ENCODE data around the gene IGLL1. TPM values are rescaled to one million over a fixed set of nuclear protein-coding genes. Genes with fewer than 3 reads are reported as not detected.
"Not testable (repeated sequence)": the region's sequence is repeated elsewhere in the genome, so short reads cannot be mapped to it uniquely, and the experiment has no call there.

The IGLL1 gene
- total RNA-seq, 2 donors from 2014 or later = not detected

DNA sequence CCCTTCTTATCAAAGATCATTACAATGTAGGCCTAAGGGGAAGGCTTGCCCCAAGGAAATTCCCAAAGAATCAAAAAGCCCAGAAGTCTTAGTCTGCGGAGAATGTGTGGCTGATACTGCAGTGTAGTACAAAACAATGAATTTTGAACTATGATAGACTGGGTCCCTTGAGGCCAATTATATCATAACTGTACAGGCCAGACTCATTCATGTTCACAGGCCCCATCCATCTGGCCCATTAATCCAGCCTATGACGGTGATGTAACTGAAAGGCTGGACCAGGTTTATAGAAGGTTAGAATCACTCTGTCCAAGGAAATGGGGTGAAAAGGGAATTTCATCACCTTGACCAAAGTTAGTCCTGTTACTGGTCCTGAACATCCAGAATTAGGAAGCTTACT, 35.2 kb downstream of the IGLL1 start:
- Mint-ChIP-seq H3K27ac (no peak overlapping the region), H3K9me3 (no peaks in the 10 kb centered on the region), H3K36me3 (ENCODE audit: low read depth) (no peaks in the 10 kb centered on the region), H3K4me3 (no peak overlapping the region), H3K27me3 (no peaks in the 10 kb centered on the region), H3K4me1 (no peaks in the 10 kb centered on the region)
- ATAC-seq (replicated peaks) = no peak

DNA sequence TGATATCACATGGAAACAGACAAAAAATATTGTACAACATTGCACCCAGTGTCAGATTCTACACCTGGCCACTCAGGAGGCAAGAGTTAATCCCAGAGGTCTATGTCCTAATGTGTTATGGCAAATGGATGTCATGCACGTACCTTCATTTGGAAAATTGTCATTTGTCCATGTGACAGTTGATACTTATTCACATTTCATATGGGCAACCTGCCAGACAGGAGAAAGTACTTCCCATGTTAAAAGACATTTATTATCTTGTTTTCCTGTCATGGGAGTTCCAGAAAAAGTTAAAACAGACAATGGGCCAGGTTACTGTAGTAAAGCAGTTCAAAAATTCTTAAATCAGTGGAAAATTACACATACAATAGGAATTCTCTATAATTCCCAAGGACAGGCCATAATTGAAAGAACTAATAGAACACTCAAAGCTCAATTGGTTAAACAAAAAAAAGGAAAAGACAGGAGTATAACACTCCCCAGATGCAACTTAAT, 36.5 kb downstream of the IGLL1 start:
- H3K4me3 Mint-ChIP-seq = not testable (repeated sequence)

DNA sequence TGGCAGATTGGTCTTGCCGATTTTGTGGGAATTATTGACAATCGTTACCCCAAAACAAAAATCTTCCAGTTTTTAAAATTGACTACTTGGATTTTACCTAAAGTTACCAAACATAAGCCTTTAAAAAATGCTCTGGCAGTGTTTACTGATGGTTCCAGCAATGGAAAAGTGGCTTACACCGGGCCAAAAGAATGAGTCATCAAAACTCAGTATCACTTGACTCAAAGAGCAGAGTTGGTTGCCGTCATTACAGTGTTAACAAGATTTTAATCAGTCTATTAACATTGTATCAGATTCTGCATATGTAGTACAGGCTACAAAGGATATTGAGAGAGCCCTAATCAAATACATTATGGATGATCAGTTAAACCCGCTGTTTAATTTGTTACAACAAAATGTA, 37.2 kb downstream of the IGLL1 start:
- no peaks in the 10 kb centered on the region for H3K9me3 Mint-ChIP-seq
- no peaks in the 10 kb centered on the region for H3K27me3 Mint-ChIP-seq
- peaks cover 9% of the 10 kb centered on the region for H3K4me1 Mint-ChIP-seq
- H3K27ac Mint-ChIP-seq = no peak overlapping the region
- no peaks in the 10 kb centered on the region for H3K36me3 Mint-ChIP-seq (ENCODE audit: low read depth)
- no peak for ATAC-seq (replicated peaks)
- H3K4me3 Mint-ChIP-seq = no peak overlapping the region

More for the DNA sequence above, 36.5 kb downstream of the IGLL1 start:
- not testable (repeated sequence) for H3K4me1 Mint-ChIP-seq; H3K36me3 Mint-ChIP-seq (ENCODE audit: low read depth); ATAC-seq (replicated peaks); H3K27ac Mint-ChIP-seq; H3K27me3 Mint-ChIP-seq; H3K9me3 Mint-ChIP-seq

DNA sequence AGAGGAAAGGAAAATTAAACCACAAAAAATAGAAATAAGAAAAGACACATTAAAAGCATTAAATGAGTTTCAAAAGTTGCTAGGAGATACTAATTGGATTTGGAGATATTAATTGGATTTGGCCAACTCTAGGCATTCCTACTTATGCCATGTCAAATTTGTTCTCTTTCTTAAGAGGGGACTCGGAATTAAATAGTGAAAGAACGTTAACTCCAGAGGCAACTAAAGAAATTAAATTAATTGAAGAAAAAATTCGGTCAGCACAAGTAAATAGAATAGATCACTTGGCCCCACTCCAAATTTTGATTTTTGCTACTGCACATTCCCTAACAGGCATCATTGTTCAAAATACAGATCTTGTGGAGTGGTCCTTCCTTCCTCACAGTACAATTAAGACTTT, 37.7 kb downstream of the IGLL1 start:
- H3K36me3 Mint-ChIP-seq (ENCODE audit: low read depth); H3K27ac Mint-ChIP-seq; H3K4me1 Mint-ChIP-seq; ATAC-seq (replicated peaks); H3K4me3 Mint-ChIP-seq; H3K27me3 Mint-ChIP-seq; H3K9me3 Mint-ChIP-seq: not testable (repeated sequence)

DNA sequence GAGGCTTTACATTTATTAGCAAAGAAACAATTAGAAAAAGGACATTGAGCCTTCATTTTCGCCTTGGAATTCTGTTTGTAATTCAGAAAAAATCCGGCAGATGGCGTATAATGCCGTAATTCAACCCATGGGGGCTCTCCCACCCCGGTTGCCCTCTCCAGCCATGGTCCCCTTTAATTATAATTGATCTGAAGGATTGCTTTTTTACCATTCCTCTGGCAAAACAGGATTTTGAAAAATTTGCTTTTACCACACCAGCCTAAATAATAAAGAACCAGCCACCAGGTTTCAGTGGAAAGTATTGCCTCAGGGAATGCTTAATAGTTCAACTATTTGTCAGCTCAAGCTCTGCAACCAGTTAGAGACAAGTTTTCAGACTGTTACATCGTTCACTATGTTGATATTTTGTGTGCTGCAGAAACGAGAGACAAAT, 38.2 kb downstream of the IGLL1 start:
- H3K4me1 Mint-ChIP-seq; H3K27me3 Mint-ChIP-seq; ATAC-seq (replicated peaks); H3K27ac Mint-ChIP-seq; H3K9me3 Mint-ChIP-seq; H3K36me3 Mint-ChIP-seq (ENCODE audit: low read depth); H3K4me3 Mint-ChIP-seq: not testable (repeated sequence)

- not testable (repeated sequence) for H3K27me3 Mint-ChIP-seq; ATAC-seq (replicated peaks); H3K4me1 Mint-ChIP-seq; H3K4me3 Mint-ChIP-seq; H3K36me3 Mint-ChIP-seq (ENCODE audit: low read depth); H3K9me3 Mint-ChIP-seq; H3K27ac Mint-ChIP-seq
These were observed 39.3 kb downstream of the IGLL1 start for GRCh38 chr22:23540837-23541236.

DNA sequence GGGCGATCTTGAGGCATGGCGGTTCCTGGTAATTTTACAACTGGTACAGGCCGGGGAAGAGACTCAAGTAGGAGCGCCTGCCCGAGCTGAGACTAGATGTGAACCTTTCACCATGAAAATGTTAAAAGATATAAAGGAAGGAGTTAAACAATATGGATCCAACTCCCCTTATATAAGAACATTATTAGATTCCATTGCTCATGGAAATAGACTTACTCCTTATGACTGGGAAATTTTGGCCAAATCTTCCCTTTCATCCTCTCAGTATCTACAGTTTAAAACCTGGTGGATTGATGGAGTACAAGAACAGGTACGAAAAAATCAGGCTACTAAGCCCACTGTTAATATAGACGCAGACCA, 40.3 kb downstream of the IGLL1 start:
- H3K36me3 Mint-ChIP-seq (ENCODE audit: low read depth); H3K4me1 Mint-ChIP-seq; H3K27me3 Mint-ChIP-seq; H3K27ac Mint-ChIP-seq; H3K9me3 Mint-ChIP-seq; ATAC-seq (replicated peaks): not testable (repeated sequence)
- peak overlapping the region; percentile 28 for H3K4me3 Mint-ChIP-seq

- peak; percentile 100 for ATAC-seq (replicated peaks)
- Mint-ChIP-seq H3K4me3 (peak overlapping the region; percentile 28), H3K9me3 (no peaks in the 10 kb centered on the region), H3K27me3 (no peaks in the 10 kb centered on the region), H3K4me1 (peaks cover 9% of the 10 kb centered on the region), H3K27ac (no peak overlapping the region), H3K36me3 (ENCODE audit: low read depth) (no peaks in the 10 kb centered on the region)
These were observed 40.8 kb downstream of the IGLL1 start for GRCh38 chr22:23539135-23539838.

GRCh38 chr22:23538696-23539030, 41.4 kb downstream of the IGLL1 start:
- ATAC-seq (replicated peaks) = not testable (repeated sequence)

GRCh38 chr22:23537830-23538695, 42.0 kb downstream of the IGLL1 start:
- H3K9me3 Mint-ChIP-seq; H3K27ac Mint-ChIP-seq; H3K4me1 Mint-ChIP-seq; H3K4me3 Mint-ChIP-seq; H3K27me3 Mint-ChIP-seq; H3K36me3 Mint-ChIP-seq (ENCODE audit: low read depth); ATAC-seq (replicated peaks): not testable (repeated sequence)

More at GRCh38 chr22:23538696-23539030, 41.4 kb downstream of the IGLL1 start:
- H3K4me3 Mint-ChIP-seq = peak overlapping the region; percentile 28
- H3K9me3 Mint-ChIP-seq; H3K27ac Mint-ChIP-seq; H3K36me3 Mint-ChIP-seq (ENCODE audit: low read depth); H3K27me3 Mint-ChIP-seq; H3K4me1 Mint-ChIP-seq: not testable (repeated sequence)

- Mint-ChIP-seq H3K4me1 (peaks cover 9% of the 10 kb centered on the region), H3K9me3 (no peaks in the 10 kb centered on the region), H3K27ac (no peak overlapping the region), H3K36me3 (ENCODE audit: low read depth) (no peaks in the 10 kb centered on the region), H3K27me3 (peaks cover 4% of the 10 kb centered on the region), H3K4me3 (no peak overlapping the region)
- ATAC-seq (replicated peaks) = no peak
These were observed 42.7 kb downstream of the IGLL1 start for GRCh38 chr22:23537416-23537815.

DNA sequence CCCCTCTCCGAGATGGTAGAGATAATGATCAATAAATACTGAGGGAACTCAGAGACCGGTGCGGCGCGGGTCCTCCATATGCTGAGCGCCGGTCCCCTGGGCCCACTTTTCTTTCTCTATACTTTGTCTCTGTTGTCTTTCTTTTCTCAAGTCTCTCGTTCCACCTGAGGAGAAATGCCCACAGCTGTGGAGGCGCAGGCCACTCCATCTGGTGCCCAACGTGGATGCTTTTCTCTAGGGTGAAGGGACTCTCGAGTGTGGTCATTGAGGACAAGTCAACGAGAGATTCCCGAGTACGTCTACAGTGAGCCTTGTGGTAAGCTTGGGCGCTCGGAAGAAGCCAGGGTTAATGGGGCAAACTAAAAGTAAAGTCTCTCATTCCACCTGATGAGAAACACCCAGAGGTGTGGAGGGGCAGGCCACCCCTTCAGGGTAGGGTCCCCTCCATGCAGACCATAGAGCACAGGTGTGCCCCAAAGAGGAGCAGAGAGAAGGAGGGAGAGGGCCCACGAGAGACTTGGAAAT, 43.2 kb downstream of the IGLL1 start:
- Mint-ChIP-seq H3K27ac (no peak overlapping the region), H3K9me3 (no peaks in the 10 kb centered on the region), H3K4me1 (peaks cover 9% of the 10 kb centered on the region), H3K4me3 (no peak overlapping the region), H3K36me3 (ENCODE audit: low read depth) (no peaks in the 10 kb centered on the region), H3K27me3 (peaks cover 5% of the 10 kb centered on the region)
- no peak for ATAC-seq (replicated peaks)

DNA sequence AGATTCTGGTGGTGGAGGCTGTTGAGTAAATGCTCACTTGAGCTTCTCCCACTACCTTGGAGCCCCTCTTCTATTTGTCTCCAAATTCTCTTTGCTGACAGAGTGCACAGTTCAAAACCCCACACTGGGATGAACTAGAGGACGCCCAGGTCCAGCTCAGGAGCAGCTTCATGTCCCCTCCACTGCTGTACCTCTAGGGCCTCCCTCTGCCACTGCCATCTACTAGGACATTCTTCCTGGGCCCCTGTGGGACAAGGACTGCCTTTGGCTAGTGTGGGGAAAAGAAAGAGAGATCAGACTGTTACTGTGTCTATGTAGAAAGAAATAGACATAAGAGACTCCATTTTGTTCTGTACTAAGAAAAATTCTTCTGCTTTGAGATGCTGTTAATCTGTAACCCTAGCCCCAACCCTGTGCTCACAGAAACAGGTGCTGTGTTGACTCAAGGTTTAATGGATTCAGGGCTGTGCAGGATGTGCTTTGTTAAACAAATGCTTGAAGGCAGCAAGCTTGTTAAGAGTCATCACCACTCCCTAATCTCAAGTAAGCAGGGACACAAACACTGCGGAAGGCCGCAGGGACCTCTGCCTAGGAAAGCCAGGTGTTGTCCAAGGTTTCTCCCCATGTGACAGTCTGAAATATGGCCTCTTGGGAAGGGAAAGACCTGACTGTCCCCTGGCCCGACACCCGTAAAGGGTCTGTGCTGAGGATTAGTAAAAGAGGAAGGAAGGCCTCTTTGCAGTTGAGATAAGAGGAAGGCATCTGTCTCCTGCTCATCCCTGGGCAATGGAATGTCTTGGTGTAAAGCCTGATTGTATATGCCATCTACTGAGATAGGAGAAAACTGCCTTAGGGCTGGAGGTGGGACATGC, 44.1 kb downstream of the IGLL1 start:
- H3K4me1 Mint-ChIP-seq; H3K4me3 Mint-ChIP-seq; ATAC-seq (replicated peaks); H3K36me3 Mint-ChIP-seq (ENCODE audit: low read depth); H3K27me3 Mint-ChIP-seq; H3K9me3 Mint-ChIP-seq: not testable (repeated sequence)
- peak overlapping the region; percentile 37 for H3K27ac Mint-ChIP-seq
